NCI-H748 (cell line): Measurements from ENCODE around the gene KLF17.

ENCODE experiments used
- DNase-seq: peaks from one replicate; lab custom pipeline; 2025; ENCODE audit not compliant: unreplicated experiment; lab: John Stamatoyannopoulos, UW

KLF17 gene

GRCh38 chr1:44151332-44151731, 32.7 kb downstream of the KLF17 start:
- DNase-seq = no peak

GRCh38 chr1:44151808-44152207, 33.2 kb downstream of the KLF17 start:
- no peak for DNase-seq

- DNase-seq = no peak
These were observed 34.1 kb downstream of the KLF17 start for GRCh38 chr1:44152692-44153091.

- no peak for DNase-seq
These were observed 35.4 kb downstream of the KLF17 start for GRCh38 chr1:44154049-44154448.

- no peak for DNase-seq
These were observed 39.3 kb downstream of the KLF17 start for GRCh38 chr1:44157903-44158302.

GRCh38 chr1:44158871-44159270, 40.2 kb downstream of the KLF17 start:
- no peak for DNase-seq

GRCh38 chr1:44161546-44161945, 42.9 kb downstream of the KLF17 start:
- DNase-seq = no peak

GRCh38 chr1:44168520-44169098, 50.0 kb downstream of the KLF17 start:
- no peak for DNase-seq

- DNase-seq = no peak
These were observed 51.7 kb downstream of the KLF17 start for GRCh38 chr1:44170281-44170823.

GRCh38 chr1:44174630-44175029, 56.0 kb downstream of the KLF17 start:
- DNase-seq = no peak
